DOHH2 (cell line): ENCODE measurements around the gene LETMD1.

ENCODE experiments used
- H3F3A ChIP-seq: fragments of 200-600 bp; sonication (generic), shearing (Covaris generic); 2 replicates; pipeline ENCODE4 v1.6.0; 2016; ENCODE audit warnings: antibody characterized with exemption, mild to moderate bottlenecking; ENCODE audit not compliant: control insufficient read depth, insufficient read depth
- H3K27ac ChIP-seq: fragments of 200-600 bp; sonication (generic); 2 replicates; pipeline ENCODE4 v1.5.1; 2014; ENCODE audit warnings: low read depth, mild to moderate bottlenecking, low read length, moderate library complexity
- H3K27me3 ChIP-seq: fragments of 200-600 bp; sonication (generic); 2 replicates; pipeline ENCODE4 v1.6.1; 2014; ENCODE audit warnings: mild to moderate bottlenecking, low read length, mixed read lengths; ENCODE audit not compliant: control insufficient read depth
- H3K36me3 ChIP-seq: fragments of 200-600 bp; sonication (generic); 2 replicates; pipeline ENCODE4 v1.6.1; 2014; ENCODE audit warnings: mild to moderate bottlenecking, low read length, moderate library complexity, mixed read lengths; ENCODE audit not compliant: control insufficient read depth
- H3K4me1 ChIP-seq: fragments of 200-600 bp; sonication (generic); 2 replicates; pipeline ENCODE4 v1.6.1; 2014; ENCODE audit warnings: mild to moderate bottlenecking, low read length, mixed read lengths; ENCODE audit not compliant: control insufficient read depth
- H3K4me2 ChIP-seq: fragments of 200-600 bp; sonication (generic); 2 replicates; pipeline ENCODE4 v1.6.0; 2014; ENCODE audit warnings: mild to moderate bottlenecking, low read length, moderate library complexity
- H3K4me3 ChIP-seq: fragments of 200-600 bp; sonication (generic); 2 replicates; pipeline ENCODE4 v1.5.1; 2014; ENCODE audit warnings: mild to moderate bottlenecking, low read length, mixed read lengths
- H3K79me2 ChIP-seq: fragments of 200-600 bp; sonication (generic); 2 replicates; pipeline ENCODE4 v1.6.1; 2014; ENCODE audit warnings: mild to moderate bottlenecking, low read length, mixed read lengths; ENCODE audit not compliant: control insufficient read depth
- H3K9me2 ChIP-seq: fragments of 200-600 bp; sonication (generic); replicated peaks from 2 replicates; pipeline ENCODE4 v1.6.1; 2014; ENCODE audit warnings: mild to moderate bottlenecking, low read length, mixed read lengths; ENCODE audit not compliant: control insufficient read depth
- H3K9me3 ChIP-seq: fragments of 200-600 bp; sonication (generic); 2 replicates; pipeline ENCODE4 v1.6.1; 2014; ENCODE audit warnings: antibody characterized with exemption, low read length, mixed read lengths; ENCODE audit not compliant: control insufficient read depth, insufficient read depth
- H4K20me1 ChIP-seq: fragments of 200-600 bp; sonication (generic); 2 replicates; pipeline ENCODE4 v1.6.0; 2014; ENCODE audit warnings: low read depth, mild to moderate bottlenecking, antibody characterized with exemption, low read length, moderate library complexity; ENCODE audit not compliant: control insufficient read depth, insufficient read depth
- EZH2phosphoT487 ChIP-seq: fragments of 200-600 bp; sonication (generic); IDR thresholded peaks from 2 replicates; pipeline ENCODE4 v1.6.1; 2017; ENCODE audit warnings: borderline replicate concordance, mild to moderate bottlenecking, antibody characterized with exemption, low read length, moderate library complexity, mixed read lengths
- TF ChIP-seq, protein P1 (sequence below): fragments of 200-600 bp; sonication (generic); IDR thresholded peaks from one replicate; pipeline ENCODE4 v1.5.1; 2014; ENCODE audit warnings: antibody characterized with exemption, mild to moderate bottlenecking, low read depth, low read length; ENCODE audit not compliant: poor library complexity, severe bottlenecking

Gene LETMD1

DNA sequence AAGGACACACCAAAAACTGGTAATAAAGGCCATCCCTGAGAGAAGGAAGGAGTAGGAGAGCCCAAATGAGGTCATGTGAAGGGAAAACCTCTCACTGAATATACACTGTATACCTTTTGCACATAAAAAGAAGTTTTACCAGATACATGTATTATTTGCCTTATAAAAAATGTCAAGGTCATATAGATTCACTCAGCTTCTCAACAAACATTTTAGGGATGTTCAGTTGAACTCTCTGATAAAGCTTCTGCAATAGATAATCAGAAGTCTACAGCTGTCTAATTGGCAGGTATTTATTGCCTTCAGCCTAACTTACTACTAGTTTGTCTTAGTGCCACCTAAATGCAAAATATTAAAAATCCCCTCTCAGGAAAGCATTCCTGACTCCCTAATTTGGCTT is 30.7 kb upstream of the LETMD1 start:
- Histone ChIP-seq H3F3A (no peaks in the 10 kb centered on the region), H3K79me2 (peaks cover 93% of the 10 kb centered on the region), H3K4me1 (peaks cover 2% of the 10 kb centered on the region; the same call in 1 of the 2 replicates), H4K20me1 (no peaks in the 10 kb centered on the region), H3K27me3 (no peaks in the 10 kb centered on the region), H3K4me3 (no peak overlapping the region), H3K27ac (no peak overlapping the region), H3K4me2 (no peak overlapping the region), H3K36me3 (no peaks in the 10 kb centered on the region), H3K9me3 (no peaks in the 10 kb centered on the region), H3K9me2 (no peaks in the 10 kb centered on the region)
- TF ChIP-seq EZH2phosphoT487, result no peak
- TF ChIP-seq, protein P1, sequence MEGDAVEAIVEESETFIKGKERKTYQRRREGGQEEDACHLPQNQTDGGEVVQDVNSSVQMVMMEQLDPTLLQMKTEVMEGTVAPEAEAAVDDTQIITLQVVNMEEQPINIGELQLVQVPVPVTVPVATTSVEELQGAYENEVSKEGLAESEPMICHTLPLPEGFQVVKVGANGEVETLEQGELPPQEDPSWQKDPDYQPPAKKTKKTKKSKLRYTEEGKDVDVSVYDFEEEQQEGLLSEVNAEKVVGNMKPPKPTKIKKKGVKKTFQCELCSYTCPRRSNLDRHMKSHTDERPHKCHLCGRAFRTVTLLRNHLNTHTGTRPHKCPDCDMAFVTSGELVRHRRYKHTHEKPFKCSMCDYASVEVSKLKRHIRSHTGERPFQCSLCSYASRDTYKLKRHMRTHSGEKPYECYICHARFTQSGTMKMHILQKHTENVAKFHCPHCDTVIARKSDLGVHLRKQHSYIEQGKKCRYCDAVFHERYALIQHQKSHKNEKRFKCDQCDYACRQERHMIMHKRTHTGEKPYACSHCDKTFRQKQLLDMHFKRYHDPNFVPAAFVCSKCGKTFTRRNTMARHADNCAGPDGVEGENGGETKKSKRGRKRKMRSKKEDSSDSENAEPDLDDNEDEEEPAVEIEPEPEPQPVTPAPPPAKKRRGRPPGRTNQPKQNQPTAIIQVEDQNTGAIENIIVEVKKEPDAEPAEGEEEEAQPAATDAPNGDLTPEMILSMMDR, result no peak

GRCh38 chr12:51018956-51019355 is 29.2 kb upstream of the LETMD1 start:
- H3K27me3 ChIP-seq, result no peaks in the 10 kb centered on the region
- no peaks in the 10 kb centered on the region for H3K9me2 ChIP-seq
- H3K4me2 ChIP-seq, result no peak overlapping the region
- H3K79me2 ChIP-seq, result peaks cover 94% of the 10 kb centered on the region
- no peaks in the 10 kb centered on the region for H3K36me3 ChIP-seq
- no peaks in the 10 kb centered on the region for H3F3A ChIP-seq
- no peak overlapping the region for H3K4me3 ChIP-seq
- TF ChIP-seq, protein P1, result no peak
- TF ChIP-seq EZH2phosphoT487, result no peak
- H3K27ac ChIP-seq, result no peak overlapping the region
- H3K9me3 ChIP-seq, result no peaks in the 10 kb centered on the region
- no peaks in the 10 kb centered on the region for H4K20me1 ChIP-seq
- H3K4me1 ChIP-seq, result peaks cover 2% of the 10 kb centered on the region

GRCh38 chr12:51019927-51020326 is 28.2 kb upstream of the LETMD1 start:
- Histone ChIP-seq H3K9me3 (no peaks in the 10 kb centered on the region), H3K4me3 (no peak overlapping the region), H3K27me3 (no peaks in the 10 kb centered on the region), H3K36me3 (no peaks in the 10 kb centered on the region), H3F3A (no peaks in the 10 kb centered on the region), H3K27ac (no peak overlapping the region), H3K9me2 (no peaks in the 10 kb centered on the region), H3K4me2 (no peak overlapping the region), H4K20me1 (no peaks in the 10 kb centered on the region), H3K4me1 (peaks cover 12% of the 10 kb centered on the region), H3K79me2 (peaks cover 95% of the 10 kb centered on the region)
- TF ChIP-seq, protein P1, result no peak
- TF ChIP-seq EZH2phosphoT487, result no peak
